IMR-90 (cell line): ENCODE data around the gene KLF2. TPM values are rescaled to one million over a fixed set of nuclear protein-coding genes. Genes with fewer than 3 reads are reported as not detected.

Source experiments
- ATAC-seq: fragments of 200-7000 bp; cut with Tn5 transposase; 2 replicates; pipeline ENCODE4 v1.9.1; 2020; ENCODE audit warnings: low read depth, mild to moderate bottlenecking, moderate library complexity
- BruUV-seq: library from RNA; stranded (reverse); fragments of 400-500 nt; replicated peaks from 2 replicates; lab custom pipeline; 2021; lab: Mats Ljungman, UMichigan
- CTCF ChIA-PET: fragments of 300-600 bp; formaldehyde crosslinking; extraction: SDS; loops from one replicate; lab custom pipeline; 2021; ENCODE audit warnings: antibody characterized with exemption; lab: Yijun Ruan, JAX
- POLR2A ChIA-PET: fragments of 300-600 bp; sonication (Branson Sonifier 250); formaldehyde crosslinking; loops from one replicate; lab custom pipeline; 2022; ENCODE audit warnings: antibody characterized with exemption; ENCODE audit not compliant: unreplicated experiment; lab: Charles Lee
- DNase-seq: peaks from one replicate; pipeline ENCODE4 v3.0.0; 2013
- H2AFZ ChIP-seq: replicated peaks from 2 replicates; pipeline ENCODE3; 2013; ENCODE audit warnings: low read length, mild to moderate bottlenecking; ENCODE audit not compliant: poor library complexity
- H2AK5ac ChIP-seq: 2 replicates; pipeline ENCODE4 v1.6.1; 2013; ENCODE audit warnings: low read depth, low read length, inconsistent platforms
- H2AK9ac ChIP-seq: replicated peaks from 2 replicates; pipeline ENCODE3; 2013; ENCODE audit warnings: mild to moderate bottlenecking, low read depth, low read length, moderate library complexity; ENCODE audit not compliant: poor library complexity
- H2BK120ac ChIP-seq: 2 replicates; pipeline ENCODE4 v1.6.1; 2013; ENCODE audit warnings: low read depth, low read length, inconsistent platforms
- H2BK15ac ChIP-seq: 3 replicates; pipeline ENCODE4 v1.6.1; 2013; ENCODE audit warnings: low read depth, low read length, inconsistent platforms
- H2BK20ac ChIP-seq: 2 replicates; pipeline ENCODE4 v1.6.1; 2013; ENCODE audit warnings: low read depth, mild to moderate bottlenecking, inconsistent platforms, low read length, moderate library complexity
- H2BK5ac ChIP-seq: 2 replicates; pipeline ENCODE4 v1.6.1; 2013; ENCODE audit warnings: mild to moderate bottlenecking, low read depth, low read length, inconsistent platforms; ENCODE audit not compliant: poor library complexity, severe bottlenecking
- H3K14ac ChIP-seq: replicated peaks from 2 replicates; pipeline ENCODE4 v1.6.1; 2013; ENCODE audit warnings: low read depth, low read length, inconsistent platforms
- H3K18ac ChIP-seq: 2 replicates; pipeline ENCODE4 v1.6.1; 2013; ENCODE audit warnings: low read depth, low read length, control low read depth
- H3K23ac ChIP-seq: 2 replicates; pipeline ENCODE4 v1.6.1; 2013; ENCODE audit warnings: low read depth, low read length, inconsistent platforms
- H3K27ac ChIP-seq: 2 replicates; pipeline ENCODE4 v1.5.1; 2013; ENCODE audit warnings: mild to moderate bottlenecking, control low read depth, low read length; ENCODE audit not compliant: insufficient read depth
- H3K27me3 ChIP-seq: 2 replicates; pipeline ENCODE4 v1.6.1; 2013; ENCODE audit warnings: low read length; ENCODE audit not compliant: control insufficient read depth, insufficient read depth
- H3K36me3 ChIP-seq: 2 replicates; pipeline ENCODE4 v1.6.1; 2013; ENCODE audit warnings: low read length, mixed read lengths; ENCODE audit not compliant: control insufficient read depth, insufficient read depth
- H3K4ac ChIP-seq: 2 replicates; pipeline ENCODE4 v1.6.1; 2013; ENCODE audit warnings: low read depth, low read length, inconsistent platforms
- H3K4me1 ChIP-seq: 2 replicates; pipeline ENCODE4 v1.6.1; 2013; ENCODE audit warnings: low read length, mixed read lengths; ENCODE audit not compliant: control insufficient read depth, insufficient read depth
- H3K4me2 ChIP-seq: 2 replicates; pipeline ENCODE4 v1.6.1; 2013; ENCODE audit warnings: low read depth, mild to moderate bottlenecking, control low read depth, low read length, moderate library complexity
- H3K4me3 ChIP-seq: 2 replicates; pipeline ENCODE4 v1.5.1; 2013; ENCODE audit warnings: low read depth, mild to moderate bottlenecking, control low read depth, low read length, moderate library complexity; ENCODE audit not compliant: insufficient read depth
- H3K56ac ChIP-seq: 2 replicates; pipeline ENCODE4 v1.6.1; 2013; ENCODE audit warnings: low read length, inconsistent platforms; ENCODE audit not compliant: insufficient read depth; ENCODE audit errors: extremely low read depth
- H3K79me1 ChIP-seq, 2 experiments: 2 replicates each; pipeline ENCODE4 v1.6.1; 2013; ENCODE audit warnings: low read length in 2 of 2, inconsistent platforms in 1 of 2, low read depth in 1 of 2
- H3K9ac ChIP-seq: 2 replicates; pipeline ENCODE4 v1.6.1; 2013; ENCODE audit warnings: low read depth, low read length, control low read depth
- H3K9me1 ChIP-seq: 2 replicates; pipeline ENCODE4 v1.6.1; 2013; ENCODE audit warnings: low read length, inconsistent platforms; ENCODE audit not compliant: insufficient read depth
- H3K9me3 ChIP-seq: 2 replicates; pipeline ENCODE4 v1.6.1; 2013; ENCODE audit warnings: low read length; ENCODE audit not compliant: control insufficient read depth, insufficient read depth
- H4K20me1 ChIP-seq: 2 replicates; pipeline ENCODE4 v1.6.1; 2013; ENCODE audit warnings: low read length, inconsistent platforms; ENCODE audit not compliant: insufficient read depth
- H4K5ac ChIP-seq: 2 replicates; pipeline ENCODE4 v1.6.1; 2013; ENCODE audit warnings: mild to moderate bottlenecking, low read depth, low read length, control low read depth
- H4K8ac ChIP-seq, 2 experiments: 2 replicates each; pipeline ENCODE4 v1.6.1; 2013; ENCODE audit warnings: low read depth in 2 of 2, low read length in 2 of 2, control low read depth in 1 of 2, inconsistent platforms in 1 of 2
- H4K91ac ChIP-seq: 2 replicates; pipeline ENCODE4 v1.6.1; 2013; ENCODE audit warnings: low read depth, low read length, inconsistent platforms; ENCODE audit not compliant: insufficient read depth
- CTCF ChIP-seq: conservative IDR thresholded peaks from 2 replicates; pipeline ENCODE4 v1.5.1; 2012; ENCODE audit warnings: mild to moderate bottlenecking, low read depth, low read length, improper control_type of control experiment
- RCOR1 ChIP-seq: IDR thresholded peaks from 2 replicates; pipeline ENCODE4 v1.6.1; 2012; ENCODE audit warnings: mild to moderate bottlenecking, low read length, improper control_type of control experiment; ENCODE audit not compliant: insufficient replicate concordance
- WGBS, 2 experiments: methylation state at CpG; one replicate each; pipeline versions ENCODE4 v1.1.5 to v1.1.7; 2013; ENCODE audit warnings: missing lambda C conversion rate in 2 of 2; ENCODE audit not compliant: insufficient read length in 1 of 2; ENCODE audit errors: extremely low coverage in 2 of 2; 5-methylcytosine and 5-hydroxymethylcytosine counted together
- dilution Hi-C: fragments of 300-500 bp; cut with HindIII; formaldehyde crosslinking; loops from one replicate; pipeline ENCODE4 v1.14.3; 2018; ENCODE audit warnings: low sequenced_read_pairs; ENCODE audit not compliant: unreplicated experiment
- in situ Hi-C: fragments of 300-500 bp; cut with MboI; formaldehyde crosslinking; loops from 3 replicates; pipeline ENCODE4 v1.14.3; 2019; ENCODE audit warnings: low sequenced_read_pairs, inconsistent platforms, mixed read lengths
- intact Hi-C: fragments of 100-400 bp; cut with micrococcal nuclease; formaldehyde crosslinking; loops from 2 replicates; pipeline ENCODE4 v1.10.0; 2022
- polyA plus RNA-seq, 3 experiments: library from polyadenylated mRNA; depleted of rRNA; stranded (reverse); fragments of >200 nt; gene quantifications; 2 replicates each; pipeline ENCODE4 v1.2.3, GENCODE V29; 2012; ENCODE audit warnings: low replicate concordance in 1 of 3
- total RNA-seq: library from RNA; depleted of rRNA; stranded (reverse); fragments of >200 nt; gene quantifications from 2 replicates; pipeline ENCODE4 v1.2.3, GENCODE V29; 2012

KLF2 gene
- total and polyA plus RNA-seq, 2 of the 4 experiments (the other 2 are of a cell fraction) = 1.1 to 34.4 TPM

- no peak overlapping the region for H3K23ac ChIP-seq
- H2BK5ac ChIP-seq = no peak overlapping the region
- H3K4me1 ChIP-seq = peaks cover 10% of the 10 kb centered on the region; the same call in 1 of the 2 replicates
- in situ Hi-C loops (no loop called here), dilution Hi-C loops (no loop called here), intact Hi-C loops (no loop called here)
- no peak overlapping the region for H3K18ac ChIP-seq
- WGBS, 2 experiments = 94% methylated on average over 14 of the region's 18 CpGs; no CpG with 5 or more reads in 1 of the 2 experiments
- DNase-seq (no peak), ATAC-seq (no peak)
- H2AK9ac ChIP-seq = no peak overlapping the region
- no peak overlapping the region for H3K27ac ChIP-seq
- 0 out of 2 replicates have a peak, but pooled peaks cover 10% of the 10 kb centered on the region for H4K20me1 ChIP-seq
- ChIA-PET POLR2A (no interaction called here), CTCF (no interaction called here)
- H3K9ac ChIP-seq = no peak overlapping the region
- no peaks in the 10 kb centered on the region for H3K9me3 ChIP-seq
- H3K14ac ChIP-seq = no peak overlapping the region
- TF ChIP-seq CTCF = peak; percentile 28; the same call in 1 of the 2 replicates
- TF ChIP-seq RCOR1 = no peak
- H4K8ac ChIP-seq = no peak overlapping the region
- H3K79me1 ChIP-seq = peaks cover 0 to 29% of the 10 kb centered on the region in 2 experiments; a peak in 2 of 4 replicates
- no peak overlapping the region for H2BK120ac ChIP-seq
- H2BK15ac ChIP-seq = no peak overlapping the region
- H3K27me3 ChIP-seq = no peaks in the 10 kb centered on the region
- H2AK5ac ChIP-seq = no peak overlapping the region
- H3K4ac ChIP-seq = no peak overlapping the region
- BruUV-seq = no TSS peak
- H2BK20ac ChIP-seq = no peak overlapping the region
- no peak overlapping the region for H3K4me3 ChIP-seq
- H3K36me3 ChIP-seq = peaks cover 17% of the 10 kb centered on the region
- peaks cover 20% of the 10 kb centered on the region; the same call in 1 of the 2 replicates for H3K9me1 ChIP-seq
- no peak overlapping the region for H4K91ac ChIP-seq
- H4K5ac ChIP-seq = no peak overlapping the region
- no peak overlapping the region for H3K4me2 ChIP-seq
- no peak overlapping the region for H3K56ac ChIP-seq
- no peak overlapping the region for H2AFZ ChIP-seq
These were observed 52.0 kb downstream of the KLF2 start for GRCh38 chr19:16376649-16377048.
